OCI-LY7 (cell line): ENCODE measurements around the gene VEGFA. TPM values are rescaled to one million over a fixed set of nuclear protein-coding genes. Genes with fewer than 3 reads are reported as not detected.

Experiments
- BruUV-seq: library from RNA; stranded (reverse); fragments of 400-500 nt; replicated peaks from 2 replicates; lab custom pipeline; 2021; lab: Mats Ljungman, UMichigan
- CTCF ChIA-PET: fragments of 300-600 bp; sonication (Branson Sonifier 250); formaldehyde crosslinking; loops from one replicate; lab custom pipeline; 2022; ENCODE audit warnings: antibody characterized with exemption; ENCODE audit not compliant: unreplicated experiment; lab: Charles Lee
- POLR2A ChIA-PET: fragments of 300-600 bp; sonication (Branson Sonifier 250); formaldehyde crosslinking; loops from one replicate; lab custom pipeline; 2022; ENCODE audit warnings: antibody characterized with exemption; lab: Charles Lee
- DNase-seq: peaks from one replicate; pipeline ENCODE4 v3.0.0-alpha.2; 2015; ENCODE audit warnings: low spot score
- H2AFZ ChIP-seq: fragments of 200-600 bp; sonication (generic), shearing (Covaris generic); 2 replicates; pipeline ENCODE4 v1.6.1; 2014; ENCODE audit warnings: mild to moderate bottlenecking, antibody characterized with exemption, low read length, moderate library complexity
- H3K27ac ChIP-seq: fragments of 200-600 bp; sonication (generic); 2 replicates; pipeline ENCODE4 v1.5.1; 2014; ENCODE audit warnings: mixed run types, low read depth, mild to moderate bottlenecking, moderate library complexity, low read length, inconsistent platforms; ENCODE audit not compliant: poor library complexity, severe bottlenecking
- H3K36me3 ChIP-seq: fragments of 200-600 bp; sonication (generic); 2 replicates; pipeline ENCODE4 v1.6.1; 2014; ENCODE audit warnings: mild to moderate bottlenecking, antibody characterized with exemption, low read length, moderate library complexity, mixed read lengths; ENCODE audit not compliant: insufficient read depth
- H3K4me1 ChIP-seq: fragments of 200-600 bp; sonication (generic); 2 replicates; pipeline ENCODE4 v1.5.1; 2014; ENCODE audit warnings: mild to moderate bottlenecking, low read length; ENCODE audit not compliant: insufficient read depth, poor library complexity, severe bottlenecking
- H3K4me2 ChIP-seq: fragments of 200-600 bp; sonication (generic); 2 replicates; pipeline ENCODE4 v1.6.1; 2014; ENCODE audit warnings: mild to moderate bottlenecking, low read length
- H3K4me3 ChIP-seq: fragments of 200-600 bp; sonication (generic); 2 replicates; pipeline ENCODE4 v1.5.1; 2014; ENCODE audit warnings: mild to moderate bottlenecking, low read depth, low read length; ENCODE audit not compliant: poor library complexity, severe bottlenecking
- H3K79me2 ChIP-seq: fragments of 200-600 bp; sonication (generic); 2 replicates; pipeline ENCODE4 v1.6.1; 2016; ENCODE audit warnings: low read depth, mild to moderate bottlenecking, low read length, moderate library complexity, mixed read lengths; ENCODE audit not compliant: insufficient read depth
- H3K9me2 ChIP-seq: fragments of 200-600 bp; sonication (generic); 2 replicates; pipeline ENCODE4 v1.6.1; 2016; ENCODE audit warnings: mild to moderate bottlenecking, low read length, mixed read lengths; ENCODE audit not compliant: insufficient read depth
- H3K9me3 ChIP-seq: fragments of 200-600 bp; sonication (generic); 2 replicates; pipeline ENCODE4 v1.6.1; 2014; ENCODE audit warnings: mild to moderate bottlenecking, mixed run types, low read length, mixed read lengths
- H4K20me1 ChIP-seq: fragments of 200-600 bp; sonication (generic); 2 replicates; pipeline ENCODE4 v1.6.1; 2014; ENCODE audit warnings: mild to moderate bottlenecking, antibody characterized with exemption, low read length, moderate library complexity, mixed read lengths; ENCODE audit not compliant: insufficient read depth
- EZH2phosphoT487 ChIP-seq: fragments of 200-600 bp; sonication (generic); IDR thresholded peaks from 2 replicates; pipeline ENCODE4 v1.6.1; 2018; ENCODE audit warnings: low read depth, borderline replicate concordance, mild to moderate bottlenecking, mixed run types, antibody characterized with exemption, low read length, moderate library complexity, mixed read lengths
- intact Hi-C: fragments of 100-400 bp; cut with micrococcal nuclease; formaldehyde crosslinking; loops from one replicate; pipeline ENCODE4 v1.10.0; 2022; ENCODE audit not compliant: unreplicated experiment
- total RNA-seq, 2 experiments: library from RNA; depleted of rRNA in 1 of 2; stranded (reverse); fragments of >200 nt in 1 of 2; shearing (Covaris generic) in 1 of 2; gene quantifications; 2 replicates each; pipeline ENCODE4 v1.2.3, GENCODE V29; 2014 to 2022
- TF ChIP-seq, protein P1 (sequence below): fragments of 200-600 bp; sonication (generic); conservative IDR thresholded peaks from 2 replicates; pipeline ENCODE4 v1.5.1; 2014; ENCODE audit warnings: mild to moderate bottlenecking, antibody characterized with exemption, low read length, moderate library complexity, mixed read lengths

Gene VEGFA
- total RNA-seq, 2 experiments from 2014 or later: 59.7 to 88.5 TPM

DNA sequence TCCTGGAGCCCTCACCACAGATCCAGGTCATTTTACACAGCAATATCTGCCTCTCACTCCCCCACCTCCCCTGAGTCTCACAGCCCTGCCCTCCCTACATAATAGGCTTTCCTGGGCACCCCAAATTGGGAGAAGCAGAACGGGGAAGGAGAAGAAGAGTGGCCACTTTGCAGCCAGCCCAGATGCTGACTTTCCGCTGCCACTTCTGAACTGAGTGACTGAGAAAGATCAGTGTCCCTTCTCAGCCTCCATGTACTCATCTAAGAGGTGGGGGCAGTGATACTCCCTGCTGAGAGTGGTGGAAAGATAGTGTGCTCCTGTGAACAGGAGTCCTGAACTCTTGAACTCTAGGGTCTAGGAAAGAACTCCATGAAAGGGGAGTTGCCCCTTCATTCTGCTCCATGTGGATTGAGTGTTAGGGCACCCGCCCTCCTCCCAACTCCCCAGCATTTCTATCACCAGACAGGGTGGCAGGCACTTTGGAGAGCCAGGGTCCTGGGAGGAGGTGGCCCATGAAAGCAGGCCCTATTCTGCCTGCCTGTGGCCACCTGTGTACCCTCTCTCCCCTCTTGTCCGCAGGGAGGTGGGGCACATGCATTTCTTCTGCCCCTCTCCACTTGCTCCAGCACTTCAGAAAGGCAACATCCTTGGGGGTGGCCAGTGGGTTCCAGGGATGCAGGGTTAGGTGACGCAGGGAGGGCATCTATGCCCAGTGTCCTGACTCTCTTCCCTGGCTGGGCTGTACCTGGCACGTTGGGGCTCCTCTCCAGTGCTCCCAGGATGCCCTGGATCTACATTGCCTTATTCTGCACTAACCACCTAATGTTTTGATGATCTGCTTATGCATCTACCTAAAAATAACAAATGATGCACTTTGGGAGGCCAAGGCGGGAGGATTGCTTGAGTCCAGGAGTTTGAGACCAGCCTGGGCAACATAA lies 44.1 kb upstream of the VEGFA start:
- no peaks in the 10 kb centered on the region for H3K79me2 ChIP-seq
- H3K36me3 ChIP-seq: no peaks in the 10 kb centered on the region
- ChIA-PET POLR2A (interaction anchor here (0.6 kb wide), 1 partner anchor 890 kb away, joined by 3 read pairs; no protein-coding TSS in a partner anchor), CTCF (interaction anchor here (1.5 kb wide), 1 partner anchor 44 kb away, joined by 5 read pairs; the partner anchor contains the start of gene VEGFA)
- no peak overlapping the region for H3K27ac ChIP-seq
- peak overlapping the region; percentile 58; the same call in 1 of the 2 replicates for H2AFZ ChIP-seq
- no peak overlapping the region for H3K4me3 ChIP-seq
- no peaks in the 10 kb centered on the region for H4K20me1 ChIP-seq
- H3K9me2 ChIP-seq: no peaks in the 10 kb centered on the region
- H3K4me2 ChIP-seq: no peak overlapping the region; the same call in 1 of the 2 replicates
- intact Hi-C loops: no loop called here
- H3K9me3 ChIP-seq: peaks cover 6% of the 10 kb centered on the region
- peaks cover 25% of the 10 kb centered on the region for H3K4me1 ChIP-seq
- BruUV-seq: no TSS peak
- TF ChIP-seq, protein P1, sequence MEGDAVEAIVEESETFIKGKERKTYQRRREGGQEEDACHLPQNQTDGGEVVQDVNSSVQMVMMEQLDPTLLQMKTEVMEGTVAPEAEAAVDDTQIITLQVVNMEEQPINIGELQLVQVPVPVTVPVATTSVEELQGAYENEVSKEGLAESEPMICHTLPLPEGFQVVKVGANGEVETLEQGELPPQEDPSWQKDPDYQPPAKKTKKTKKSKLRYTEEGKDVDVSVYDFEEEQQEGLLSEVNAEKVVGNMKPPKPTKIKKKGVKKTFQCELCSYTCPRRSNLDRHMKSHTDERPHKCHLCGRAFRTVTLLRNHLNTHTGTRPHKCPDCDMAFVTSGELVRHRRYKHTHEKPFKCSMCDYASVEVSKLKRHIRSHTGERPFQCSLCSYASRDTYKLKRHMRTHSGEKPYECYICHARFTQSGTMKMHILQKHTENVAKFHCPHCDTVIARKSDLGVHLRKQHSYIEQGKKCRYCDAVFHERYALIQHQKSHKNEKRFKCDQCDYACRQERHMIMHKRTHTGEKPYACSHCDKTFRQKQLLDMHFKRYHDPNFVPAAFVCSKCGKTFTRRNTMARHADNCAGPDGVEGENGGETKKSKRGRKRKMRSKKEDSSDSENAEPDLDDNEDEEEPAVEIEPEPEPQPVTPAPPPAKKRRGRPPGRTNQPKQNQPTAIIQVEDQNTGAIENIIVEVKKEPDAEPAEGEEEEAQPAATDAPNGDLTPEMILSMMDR: no peak
- TF ChIP-seq EZH2phosphoT487: no peak
- no peak for DNase-seq

GRCh38 chr6:43727634-43728033 lies 42.4 kb upstream of the VEGFA start:
- Histone ChIP-seq H3K36me3 (no peaks in the 10 kb centered on the region; the same call in 1 of the 2 replicates), H3K9me2 (no peaks in the 10 kb centered on the region), H2AFZ (no peak overlapping the region), H3K9me3 (peaks cover 17% of the 10 kb centered on the region), H3K27ac (no peak overlapping the region), H3K4me3 (no peak overlapping the region), H3K4me1 (peaks cover 25% of the 10 kb centered on the region), H3K79me2 (no peaks in the 10 kb centered on the region), H3K4me2 (no peak overlapping the region), H4K20me1 (no peaks in the 10 kb centered on the region)
- ChIA-PET CTCF (no interaction called here), POLR2A (interaction anchor here (1.3 kb wide), 1 partner anchor 13 kb away, joined by 6 read pairs; no protein-coding TSS in a partner anchor)
- TF ChIP-seq, protein P1: no peak
- TF ChIP-seq EZH2phosphoT487: no peak
- no TSS peak for BruUV-seq
- intact Hi-C loops: no loop called here
- DNase-seq: no peak
